ENCODE measurements around the gene SELE.
"Not testable (repeated sequence)": the region's sequence is repeated elsewhere in the genome, so short reads cannot be mapped to it uniquely, and the experiment has no call there.

Gene SELE

GRCh38 chr1:169707912-169708604, 25.8 kb downstream of the SELE start:
- Mint-ChIP-seq H3K9me3 (no peaks in the 10 kb centered on the region), H3K27me3 (no peaks in the 10 kb centered on the region), H3K36me3 (peaks cover 32% of the 10 kb centered on the region), H3K4me3 (peak overlapping the region; percentile 85), H3K4me1 (peaks cover 73% of the 10 kb centered on the region), H3K27ac (peak overlapping the region; percentile 90)
- ATAC-seq = no peak

GRCh38 chr1:169704797-169705196, 29.1 kb downstream of the SELE start:
- H3K4me1 Mint-ChIP-seq = peaks cover 85% of the 10 kb centered on the region
- H3K27me3 Mint-ChIP-seq = no peaks in the 10 kb centered on the region
- no peak for ATAC-seq
- H3K27ac Mint-ChIP-seq = peak overlapping the region; percentile 82
- no peaks in the 10 kb centered on the region for H3K9me3 Mint-ChIP-seq
- H3K36me3 Mint-ChIP-seq = peaks cover 48% of the 10 kb centered on the region
- no peak overlapping the region for H3K4me3 Mint-ChIP-seq

DNA sequence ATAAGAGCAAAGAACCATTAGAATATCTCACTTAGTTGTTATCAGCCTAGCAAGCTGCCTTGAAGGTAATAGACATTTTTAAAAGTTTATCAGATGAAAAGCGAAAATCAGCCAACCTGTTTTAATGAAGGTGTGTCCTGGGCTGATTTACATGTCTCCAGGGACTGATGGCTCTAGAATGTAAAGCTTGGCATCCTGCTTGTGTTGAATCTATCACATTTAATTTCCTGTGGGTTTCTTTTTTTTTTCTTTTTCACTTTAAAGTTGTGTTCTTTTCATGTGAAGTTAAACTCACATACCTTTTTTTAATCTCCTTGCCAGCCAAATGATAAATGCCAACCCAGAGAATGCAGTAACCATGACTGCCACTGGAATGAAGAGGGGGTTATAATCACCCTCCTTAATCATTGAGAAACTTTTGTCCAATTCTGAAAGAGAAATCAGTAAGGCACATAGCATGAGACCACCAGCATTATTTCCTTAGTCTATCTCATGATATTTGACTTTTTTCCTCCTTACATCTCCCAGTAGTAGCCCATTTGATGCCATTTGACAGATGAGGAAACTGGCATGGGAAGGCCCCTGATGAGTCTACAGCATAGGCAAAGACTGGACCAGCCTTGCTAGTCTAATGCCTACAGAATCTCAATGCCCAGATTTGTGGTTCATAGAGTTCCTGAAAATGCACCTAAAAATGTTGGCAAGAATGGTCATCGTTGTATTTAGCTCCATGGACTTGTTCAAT, 32.4 kb downstream of the SELE start:
- Mint-ChIP-seq H3K4me1 (peaks cover 93% of the 10 kb centered on the region), H3K4me3 (peak overlapping the region; percentile 34), H3K36me3 (peaks cover 45% of the 10 kb centered on the region), H3K27me3 (no peaks in the 10 kb centered on the region), H3K9me3 (no peaks in the 10 kb centered on the region), H3K27ac (peak overlapping the region; percentile 82)
- no peak for ATAC-seq

DNA sequence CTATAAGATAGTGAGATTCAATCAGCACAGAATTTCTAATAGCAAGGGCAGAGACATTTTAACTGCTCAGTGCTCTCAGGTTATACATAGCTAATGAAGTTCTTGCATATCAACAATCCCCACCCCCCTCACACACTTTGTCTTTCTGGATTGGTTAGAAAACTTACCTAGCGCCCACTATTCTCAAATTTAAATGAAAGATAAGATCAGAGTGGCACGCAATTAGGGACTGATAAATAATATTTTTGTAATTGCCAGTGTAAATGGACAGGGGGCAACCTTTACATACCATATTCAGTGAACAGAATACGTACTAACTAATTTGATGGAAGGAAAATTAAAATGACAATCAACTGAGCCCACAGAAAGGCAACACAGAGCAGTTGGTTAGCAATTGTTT, 34.2 kb downstream of the SELE start:
- Mint-ChIP-seq H3K4me1 (peaks cover 93% of the 10 kb centered on the region), H3K27me3 (no peaks in the 10 kb centered on the region), H3K9me3 (no peaks in the 10 kb centered on the region), H3K36me3 (peaks cover 28% of the 10 kb centered on the region), H3K27ac (no peak overlapping the region), H3K4me3 (no peak overlapping the region)
- no peak for ATAC-seq

DNA sequence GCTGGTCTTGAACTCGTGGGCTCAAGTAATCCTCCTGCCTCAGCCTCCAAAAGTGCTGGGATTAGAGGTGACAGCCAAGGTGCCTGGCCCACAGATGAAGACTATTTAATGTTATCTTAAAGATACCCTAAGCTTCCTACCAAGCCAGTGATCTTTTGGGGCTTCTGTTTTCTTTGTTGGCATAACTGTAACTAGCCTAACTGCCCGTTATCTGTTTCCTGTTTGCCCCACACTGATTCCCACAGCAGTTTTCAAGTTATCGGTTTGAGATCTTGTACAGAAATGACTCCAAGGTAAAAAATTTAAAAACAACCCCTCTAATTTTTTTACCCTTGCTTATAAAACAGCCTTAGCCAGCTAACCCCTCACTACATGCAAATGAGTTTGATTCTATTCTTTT, 34.9 kb downstream of the SELE start:
- ATAC-seq = no peak
- no peak overlapping the region for H3K27ac Mint-ChIP-seq
- peaks cover 93% of the 10 kb centered on the region for H3K4me1 Mint-ChIP-seq
- H3K9me3 Mint-ChIP-seq = no peaks in the 10 kb centered on the region
- no peaks in the 10 kb centered on the region for H3K27me3 Mint-ChIP-seq
- H3K36me3 Mint-ChIP-seq = peaks cover 25% of the 10 kb centered on the region
- peak overlapping the region; percentile 15 for H3K4me3 Mint-ChIP-seq

DNA sequence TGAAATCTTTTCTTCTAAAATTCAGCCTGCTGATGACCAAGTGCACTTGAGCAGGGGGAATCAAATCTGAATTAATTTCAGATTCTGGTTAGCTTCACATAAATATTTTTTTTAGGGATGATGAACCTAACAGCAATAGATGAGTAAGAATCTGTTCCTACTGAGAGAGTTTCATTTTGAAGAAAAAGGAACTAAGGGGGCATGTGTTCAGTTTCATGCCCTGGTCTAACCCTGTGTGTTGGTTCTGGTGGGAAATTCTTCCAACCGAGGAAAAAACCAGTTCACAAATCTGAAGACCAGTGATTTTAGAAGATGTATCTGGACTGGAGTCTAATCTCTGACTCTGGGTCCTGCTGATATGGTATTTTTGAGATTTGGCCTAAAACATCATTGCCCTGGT, 36.1 kb downstream of the SELE start:
- H3K4me1 Mint-ChIP-seq = peaks cover 93% of the 10 kb centered on the region
- no peak overlapping the region for H3K4me3 Mint-ChIP-seq
- no peaks in the 10 kb centered on the region for H3K9me3 Mint-ChIP-seq
- H3K36me3 Mint-ChIP-seq = peaks cover 13% of the 10 kb centered on the region
- peak; percentile 69 for ATAC-seq
- no peak overlapping the region for H3K27ac Mint-ChIP-seq
- H3K27me3 Mint-ChIP-seq = no peaks in the 10 kb centered on the region

GRCh38 chr1:169696273-169697100, 37.4 kb downstream of the SELE start:
- no peak for ATAC-seq

GRCh38 chr1:169694304-169695075, 39.4 kb downstream of the SELE start:
- Mint-ChIP-seq H3K9me3 (no peaks in the 10 kb centered on the region), H3K36me3 (peaks cover 12% of the 10 kb centered on the region), H3K27ac (no peak overlapping the region), H3K4me3 (peak overlapping the region; percentile 2), H3K27me3 (no peaks in the 10 kb centered on the region), H3K4me1 (peaks cover 98% of the 10 kb centered on the region)
- ATAC-seq = peak; percentile 51

More at GRCh38 chr1:169696273-169697100, 37.4 kb downstream of the SELE start:
- Mint-ChIP-seq H3K27ac (no peak overlapping the region), H3K27me3 (no peaks in the 10 kb centered on the region), H3K4me3 (no peak overlapping the region), H3K9me3 (no peaks in the 10 kb centered on the region), H3K36me3 (peaks cover 8% of the 10 kb centered on the region), H3K4me1 (peaks cover 93% of the 10 kb centered on the region)

- Mint-ChIP-seq H3K27ac (no peak overlapping the region), H3K4me3 (peak overlapping the region; percentile 75), H3K4me1 (peaks cover 85% of the 10 kb centered on the region), H3K36me3 (peaks cover 12% of the 10 kb centered on the region), H3K9me3 (no peaks in the 10 kb centered on the region), H3K27me3 (no peaks in the 10 kb centered on the region)
- ATAC-seq = peak; percentile 88
Observed at GRCh38 chr1:169692756-169693460, 41.0 kb downstream of the SELE start.

DNA sequence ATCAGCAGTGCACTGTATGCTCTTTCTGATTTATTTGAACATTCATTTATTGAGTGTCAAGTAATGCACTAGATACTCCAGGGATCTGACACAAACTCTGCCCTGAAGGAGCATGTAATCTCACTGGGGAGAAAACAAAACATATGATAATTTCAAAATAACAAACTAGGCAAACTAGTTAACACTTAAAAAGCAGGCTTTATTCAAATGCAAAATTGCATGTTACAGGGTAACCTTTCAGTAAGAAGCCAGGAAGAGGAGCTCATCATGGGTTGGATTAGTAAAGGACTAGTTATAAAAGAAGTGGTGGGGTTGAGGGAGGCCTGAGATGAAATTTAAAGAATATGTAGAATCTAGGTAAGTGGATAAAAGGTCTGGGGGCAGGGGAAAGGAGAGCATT, 43.4 kb downstream of the SELE start:
- H3K9me3 Mint-ChIP-seq = no peaks in the 10 kb centered on the region
- H3K4me1 Mint-ChIP-seq = peaks cover 63% of the 10 kb centered on the region

DNA sequence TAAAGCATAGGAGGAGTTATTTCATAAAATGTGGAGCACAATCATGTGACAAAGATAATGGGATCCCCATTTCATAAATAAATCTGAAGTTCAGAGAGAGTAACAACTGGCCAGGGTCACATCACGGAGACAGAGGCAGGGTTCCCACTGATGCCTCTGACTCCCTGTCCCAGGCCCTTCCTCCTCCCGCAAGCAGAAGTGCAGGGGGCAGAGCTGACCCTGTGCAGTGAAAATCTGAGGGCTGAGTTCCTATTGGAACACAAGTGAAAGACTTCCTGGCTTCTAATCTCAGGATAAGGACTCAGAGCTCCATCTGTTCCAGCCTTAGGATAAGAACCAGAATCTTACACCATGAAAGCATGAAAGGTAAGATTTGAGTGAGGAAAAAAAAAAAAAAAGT, 44.5 kb downstream of the SELE start:
- Mint-ChIP-seq H3K9me3 (no peaks in the 10 kb centered on the region), H3K4me3 (no peak overlapping the region), H3K27me3 (no peaks in the 10 kb centered on the region), H3K4me1 (peaks cover 52% of the 10 kb centered on the region), H3K27ac (no peak overlapping the region), H3K36me3 (peaks cover 12% of the 10 kb centered on the region)
- no peak for ATAC-seq

More for the DNA sequence above, 43.4 kb downstream of the SELE start:
- Mint-ChIP-seq H3K36me3 (peaks cover 12% of the 10 kb centered on the region), H3K4me3 (no peak overlapping the region), H3K27me3 (no peaks in the 10 kb centered on the region), H3K27ac (no peak overlapping the region)
- no peak for ATAC-seq

DNA sequence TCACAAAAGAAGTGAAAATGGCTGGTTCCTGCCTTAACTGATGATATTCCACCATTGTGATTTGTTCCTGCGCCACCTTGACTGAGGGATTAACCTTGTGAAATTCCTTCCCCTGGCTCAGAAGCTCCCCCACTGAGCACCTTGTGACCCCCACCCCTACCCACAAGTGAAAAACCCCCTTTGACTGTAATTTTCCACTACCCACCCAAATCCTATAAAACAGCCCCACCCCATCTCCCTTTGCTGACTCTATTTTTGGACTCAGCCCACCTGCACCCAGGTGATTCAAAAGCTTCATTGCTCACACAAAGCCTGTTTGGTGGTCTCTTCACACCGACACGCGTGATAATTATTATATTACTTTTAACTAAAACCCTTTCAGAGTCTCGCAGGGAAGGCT, 45.5 kb downstream of the SELE start:
- Mint-ChIP-seq H3K4me1 (peaks cover 42% of the 10 kb centered on the region), H3K36me3 (peaks cover 12% of the 10 kb centered on the region)
- not testable (repeated sequence) for H3K9me3 Mint-ChIP-seq, H3K27ac Mint-ChIP-seq, ATAC-seq, H3K27me3 Mint-ChIP-seq, H3K4me3 Mint-ChIP-seq

DNA sequence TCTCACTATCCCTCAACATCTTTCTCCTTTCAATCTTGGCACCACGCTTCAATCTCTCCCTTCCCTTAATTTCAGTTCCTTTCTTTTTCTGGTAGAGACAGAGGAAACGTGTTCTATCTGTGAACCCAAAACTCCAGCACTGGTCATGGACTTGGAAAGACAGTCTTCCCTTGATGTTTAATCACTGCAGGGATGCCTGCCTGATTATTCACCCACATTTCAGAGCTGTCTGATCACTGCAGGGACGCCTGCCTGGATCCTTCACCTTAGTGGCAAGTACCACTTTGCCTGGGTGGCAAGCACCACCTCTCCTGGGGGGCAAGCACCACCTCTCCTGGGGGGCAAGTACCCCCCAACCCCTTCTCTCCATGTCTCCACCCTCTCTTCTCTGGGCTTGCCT, 50.2 kb downstream of the SELE start:
- H3K27me3 Mint-ChIP-seq = no peaks in the 10 kb centered on the region
- H3K9me3 Mint-ChIP-seq = no peaks in the 10 kb centered on the region
- no peak overlapping the region for H3K4me3 Mint-ChIP-seq
- H3K36me3 Mint-ChIP-seq = no peaks in the 10 kb centered on the region
- peaks cover 24% of the 10 kb centered on the region for H3K4me1 Mint-ChIP-seq
- no peak for ATAC-seq
- no peak overlapping the region for H3K27ac Mint-ChIP-seq

DNA sequence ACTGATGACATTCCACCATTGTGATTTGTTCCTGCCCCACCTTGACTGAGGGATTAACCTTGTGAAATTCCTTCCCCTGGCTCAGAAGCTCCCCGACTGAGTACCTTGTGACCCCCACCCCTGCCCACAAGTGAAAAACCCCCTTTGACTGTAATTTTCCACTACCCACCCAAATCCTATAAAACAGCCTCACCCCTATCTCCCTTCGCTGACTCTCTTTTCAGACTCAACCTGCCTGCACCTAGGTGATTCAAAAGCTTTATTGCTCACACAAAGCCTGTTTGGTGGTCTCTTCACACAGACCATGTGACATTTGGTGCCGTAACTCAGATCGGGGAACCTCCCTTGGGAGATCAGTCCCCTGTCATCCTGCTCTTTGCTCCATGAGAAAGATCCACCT, 50.7 kb downstream of the SELE start:
- not testable (repeated sequence) for H3K9me3 Mint-ChIP-seq, H3K36me3 Mint-ChIP-seq, H3K4me3 Mint-ChIP-seq

More for the DNA sequence above, 50.7 kb downstream of the SELE start:
- H3K27ac Mint-ChIP-seq, ATAC-seq, H3K27me3 Mint-ChIP-seq: not testable (repeated sequence)
- peaks cover 26% of the 10 kb centered on the region for H3K4me1 Mint-ChIP-seq
